ENCODE data around the gene FMC1.
A peak's percentile ranks its signal among the peaks of the same experiment; 100 is the strongest.

The FMC1 gene

GRCh38 chr7:139389091-139389490 lies 48.0 kb downstream of the FMC1 start:
- no peak for TF ChIP-seq CTCF (IDR thresholded peaks at IDR 0.05; ENCODE audit: low read depth, low read length)
- in situ Hi-C loops (cut with HindIII; ENCODE audit: low sequenced_read_pairs): no loop called here
- DNase-seq (ENCODE audit: low read depth, low spot score): no peak
- H3K4me3 ChIP-seq (ENCODE audit: low read depth, low read length): no peak overlapping the region

GRCh38 chr7:139389774-139390173 lies 48.6 kb downstream of the FMC1 start:
- TF ChIP-seq CTCF (IDR thresholded peaks at IDR 0.05; ENCODE audit: low read depth, low read length): no peak
- no peak for DNase-seq (ENCODE audit: low read depth, low spot score)
- in situ Hi-C loops (cut with HindIII; ENCODE audit: low sequenced_read_pairs): no loop called here
- H3K4me3 ChIP-seq (ENCODE audit: low read depth, low read length): no peak overlapping the region

GRCh38 chr7:139393621-139394211 lies 52.6 kb downstream of the FMC1 start:
- peak; percentile 9 for DNase-seq (ENCODE audit: low read depth, low spot score)
- H3K4me3 ChIP-seq (ENCODE audit: low read depth, low read length): no peak overlapping the region
- in situ Hi-C loops (cut with HindIII; ENCODE audit: low sequenced_read_pairs): no loop called here
- TF ChIP-seq CTCF (IDR thresholded peaks at IDR 0.05; ENCODE audit: low read depth, low read length): no peak

- H3K4me3 ChIP-seq (ENCODE audit: low read depth, low read length): no peak overlapping the region
- TF ChIP-seq CTCF (IDR thresholded peaks at IDR 0.05; ENCODE audit: low read depth, low read length): no peak
- in situ Hi-C loops (cut with HindIII; ENCODE audit: low sequenced_read_pairs): no loop called here
- DNase-seq (ENCODE audit: low read depth, low spot score): no peak
Measured at GRCh38 chr7:139394540-139394939, 53.4 kb downstream of the FMC1 start.

Data from astrocyte of the spinal cord (primary cell).